ENCODE data around the gene BCL6B.

DNA sequence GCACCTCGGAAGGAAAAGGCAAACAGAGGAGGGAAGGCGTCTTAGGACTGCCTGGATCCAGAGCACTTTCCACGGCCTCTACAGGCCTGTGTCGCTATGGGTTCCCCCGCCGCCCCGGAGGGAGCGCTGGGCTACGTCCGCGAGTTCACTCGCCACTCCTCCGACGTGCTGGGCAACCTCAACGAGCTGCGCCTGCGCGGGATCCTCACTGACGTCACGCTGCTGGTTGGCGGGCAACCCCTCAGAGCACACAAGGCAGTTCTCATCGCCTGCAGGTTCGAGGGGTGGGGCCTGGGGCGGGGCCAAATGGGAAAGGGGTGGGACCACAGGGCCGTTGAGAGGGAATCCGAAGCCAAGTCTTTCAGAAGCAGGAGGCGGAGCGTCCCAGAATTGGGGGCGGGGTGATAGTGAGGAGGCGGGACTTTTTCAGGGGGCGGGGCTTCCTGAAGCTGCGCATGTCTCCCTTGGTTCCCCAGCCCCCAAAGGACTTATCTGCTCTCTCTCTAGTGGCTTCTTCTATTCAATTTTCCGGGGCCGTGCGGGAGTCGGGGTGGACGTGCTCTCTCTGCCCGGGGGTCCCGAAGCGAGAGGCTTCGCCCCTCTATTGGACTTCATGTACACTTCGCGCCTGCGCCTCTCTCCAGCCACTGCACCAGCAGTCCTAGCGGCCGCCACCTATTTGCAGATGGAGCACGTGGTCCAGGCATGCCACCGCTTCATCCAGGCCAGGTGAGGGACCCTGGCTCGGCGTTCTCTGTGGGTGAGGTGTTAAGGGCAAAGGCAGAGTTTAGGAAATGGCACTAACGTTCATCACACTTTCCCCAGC is 939 bp downstream of the BCL6B start:
- TF ChIP-seq EZH2 (IDR thresholded peaks at IDR 0.05; ENCODE audit: low read depth, unreplicated experiment) (no peak), STAT1 (IDR thresholded peaks at IDR 0.05; ENCODE audit: unreplicated experiment) (no peak)

All from GM23338 (cell line).